Measurements from ENCODE around the gene TUNAR.

GRCh38 chr14:95939335-95939734 is 62.7 kb downstream of the TUNAR start:
- no peak for TF ChIP-seq POLR2AphosphoS5 (IDR thresholded peaks at IDR 0.05; ENCODE audit: low read depth, low read length)
- TF ChIP-seq POLR2A (IDR thresholded peaks at IDR 0.05; ENCODE audit: low read depth, low read length): no peak
- no peak for TF ChIP-seq SPI1 (IDR thresholded peaks at IDR 0.05; ENCODE audit: low read depth, low read length)
- no peak for TF ChIP-seq TAF1 (IDR thresholded peaks at IDR 0.05; ENCODE audit: low read depth, low read length)

All from GM12891 (cell line).